Stimulated activated CD8-positive, alpha-beta memory T cell treated with anti-CD3 and anti-CD28 coated beads, Interleukin-12 subunit alpha, Interleukin-12 subunit beta, amount 100 ng/mL, for 24 hours (primary cell): Measurements from ENCODE around the gene DSCAM.
"Not testable (repeated sequence)": the region's sequence is repeated elsewhere in the genome, so short reads cannot be mapped to it uniquely, and the experiment has no call there.

Experiments
- DNase-seq: peaks from one replicate; pipeline ENCODE4 v3.0.0-alpha.2; 2020; ENCODE audit errors: extremely low read depth

The DSCAM gene

DNA sequence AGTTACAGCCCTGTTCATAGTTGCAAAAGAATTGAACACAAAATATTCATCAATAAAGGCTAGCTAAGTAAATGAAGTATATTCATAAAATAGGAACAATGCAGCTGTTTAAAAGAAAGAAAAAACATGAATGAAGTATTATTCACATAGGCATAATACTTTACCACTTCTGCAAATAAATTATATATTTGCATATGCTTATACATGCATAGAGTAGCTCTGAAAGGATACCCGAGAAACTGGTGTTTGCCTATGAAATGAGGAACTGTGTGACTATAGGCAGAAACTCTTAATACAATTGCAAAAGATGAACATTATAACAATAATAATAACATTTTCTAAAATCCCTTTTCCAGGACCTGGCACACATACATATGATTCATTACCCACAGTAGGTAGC is 385.9 kb downstream of the DSCAM start:
- no peak for DNase-seq

DNA sequence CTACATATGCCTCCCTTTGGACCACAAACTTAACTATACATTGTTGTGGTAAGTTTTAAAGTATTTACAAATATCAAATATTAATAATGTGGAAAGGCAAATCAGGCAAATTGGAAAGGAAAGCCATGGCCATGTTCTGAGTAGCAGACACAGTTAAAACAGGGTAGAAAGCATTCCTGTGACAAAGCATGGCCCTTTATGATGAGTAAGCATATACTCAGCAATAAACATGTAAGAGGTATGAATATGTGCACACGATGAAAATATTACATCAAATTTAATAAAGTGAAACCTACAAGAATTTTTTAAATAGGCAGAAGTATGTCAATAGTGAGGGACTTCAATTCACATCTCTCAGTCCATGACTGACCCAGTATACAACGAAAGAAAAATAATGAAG is 389.2 kb downstream of the DSCAM start:
- no peak for DNase-seq

DNA sequence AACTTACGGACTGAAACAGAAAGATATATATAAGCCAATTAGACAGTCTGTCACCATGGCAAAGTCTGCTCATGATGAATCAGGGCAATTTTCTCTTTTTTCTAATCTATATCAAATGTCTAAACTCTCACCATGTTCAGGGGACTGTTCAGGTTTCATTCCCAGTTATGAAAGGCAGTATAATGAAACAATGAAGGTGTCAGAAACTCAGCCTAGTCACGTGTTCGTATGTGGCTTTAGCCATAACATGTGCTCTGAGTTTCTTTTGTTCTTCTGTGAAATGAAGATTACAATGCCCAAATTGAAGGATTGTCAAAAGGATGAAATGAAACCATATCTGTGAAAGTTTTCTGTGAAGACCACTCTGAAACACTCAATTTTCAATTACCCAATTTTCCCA is 392.9 kb downstream of the DSCAM start:
- no peak for DNase-seq

DNA sequence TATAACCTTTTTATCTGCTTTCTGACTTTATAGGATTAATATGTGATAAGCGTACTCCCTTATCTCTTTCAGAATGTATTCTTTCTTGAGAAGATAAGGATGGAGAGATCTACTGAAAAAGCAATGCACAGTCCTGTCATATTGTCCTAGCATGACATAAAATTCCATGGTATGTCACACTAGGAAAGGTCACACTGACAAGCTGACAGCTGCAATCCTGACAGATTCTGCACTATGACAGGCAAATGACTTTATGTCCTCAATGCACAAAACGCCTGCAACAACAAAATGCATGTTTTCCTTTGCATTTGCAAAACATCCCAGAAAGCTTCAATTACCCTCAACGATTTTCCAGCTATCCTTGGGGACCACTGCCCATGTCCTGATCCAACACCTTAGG is 393.8 kb downstream of the DSCAM start:
- no peak for DNase-seq

DNA sequence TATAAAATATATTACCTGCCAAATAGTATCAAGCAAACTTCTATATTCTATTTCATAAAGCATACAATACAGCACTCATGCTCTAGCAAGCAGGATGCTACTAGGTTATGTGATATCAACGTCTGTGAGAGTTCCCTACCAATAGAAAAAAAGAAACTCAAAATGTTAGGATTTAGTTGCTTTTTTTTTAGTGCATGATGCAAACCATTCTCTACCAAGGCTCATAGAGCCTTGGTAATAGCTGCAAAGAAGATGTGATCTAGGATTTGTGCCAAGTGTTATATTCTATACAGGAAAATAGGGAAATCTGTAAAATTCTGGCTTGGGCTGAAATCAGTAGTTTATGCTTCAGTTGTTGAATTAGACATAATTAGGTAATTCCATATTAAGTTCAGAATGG is 394.4 kb downstream of the DSCAM start:
- no peak for DNase-seq

DNA sequence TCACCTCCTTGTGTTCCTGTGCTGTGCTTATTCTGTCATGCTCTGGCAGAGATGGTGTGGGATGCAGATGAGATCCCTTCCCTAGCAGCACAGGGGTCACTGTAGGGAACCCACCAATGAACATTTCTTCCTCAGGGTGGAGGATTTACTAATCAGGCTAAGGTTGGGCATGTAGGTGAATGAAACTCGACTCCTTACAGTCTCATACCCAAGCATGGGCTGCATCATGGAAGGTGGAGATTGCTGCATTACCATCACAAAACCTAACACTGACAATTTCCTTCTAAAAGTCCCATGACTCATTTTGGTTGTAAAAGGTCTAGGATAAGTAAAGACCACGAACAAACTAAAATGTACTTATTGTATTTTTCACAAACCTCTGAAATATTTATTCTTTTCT is 399.9 kb downstream of the DSCAM start:
- no peak for DNase-seq

DNA sequence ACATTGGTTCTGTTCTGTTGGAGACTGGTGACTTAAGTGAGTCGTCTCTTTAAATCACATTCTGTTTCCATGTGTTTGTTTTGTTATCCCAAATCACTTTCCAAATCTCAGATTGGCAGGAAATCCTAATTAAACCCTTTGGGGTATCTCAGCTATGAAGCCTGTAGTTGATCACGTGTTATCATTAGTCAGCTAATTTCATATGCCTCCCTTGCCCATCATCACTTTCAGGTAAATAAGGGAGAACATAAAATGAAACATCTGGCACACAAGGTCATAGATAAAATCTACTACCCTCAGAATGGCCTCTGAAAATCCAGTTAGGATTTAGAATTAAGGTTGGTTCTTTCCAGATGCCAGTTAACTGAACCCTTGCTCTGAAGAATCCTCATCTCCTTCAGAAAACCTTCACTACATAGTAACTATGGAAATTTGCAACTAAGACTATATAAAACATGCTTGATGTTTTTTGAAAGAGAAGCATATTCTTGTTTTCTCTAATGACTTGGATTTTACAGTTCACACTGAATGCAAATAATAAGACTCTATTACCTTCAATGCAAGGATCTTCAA is 401.5 kb downstream of the DSCAM start:
- DNase-seq = no peak

DNA sequence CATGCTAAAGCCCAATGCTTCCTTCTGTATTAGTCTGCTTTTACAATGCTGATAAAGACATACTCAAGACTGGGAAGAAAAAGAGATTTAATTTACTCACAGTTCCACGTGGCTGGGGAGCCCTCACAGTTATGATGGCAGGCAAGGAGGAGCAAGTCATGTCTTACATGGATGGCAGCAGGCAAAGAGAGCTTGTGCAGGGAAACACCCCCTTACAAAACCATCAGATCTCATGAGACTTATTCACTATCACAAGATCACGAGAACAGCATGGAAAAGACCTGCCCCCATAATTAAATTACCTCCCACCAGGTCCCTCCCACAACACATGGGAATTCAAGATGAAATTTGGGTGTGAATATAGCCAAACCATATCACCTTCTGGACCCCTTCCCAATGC is 407.4 kb downstream of the DSCAM start:
- not testable (repeated sequence) for DNase-seq

DNA sequence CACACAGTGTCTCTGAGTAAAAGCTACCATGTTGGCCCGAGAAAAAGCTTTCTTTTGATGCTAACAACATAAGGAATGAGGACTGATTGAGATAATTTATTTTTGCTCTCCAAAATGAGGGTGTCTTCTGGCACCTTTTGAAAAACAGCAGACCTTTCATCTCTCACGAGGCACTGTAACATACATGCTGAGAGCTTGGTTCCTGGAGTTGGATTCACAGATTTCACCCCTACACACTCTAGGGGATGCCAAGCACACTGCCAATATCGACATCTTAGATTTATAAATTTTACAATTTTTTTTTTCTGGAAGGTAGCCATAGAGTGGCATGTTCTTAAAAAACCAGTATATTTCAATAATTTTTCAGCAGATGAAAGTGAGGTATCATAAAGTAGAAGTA is 408.3 kb downstream of the DSCAM start:
- no peak for DNase-seq

DNA sequence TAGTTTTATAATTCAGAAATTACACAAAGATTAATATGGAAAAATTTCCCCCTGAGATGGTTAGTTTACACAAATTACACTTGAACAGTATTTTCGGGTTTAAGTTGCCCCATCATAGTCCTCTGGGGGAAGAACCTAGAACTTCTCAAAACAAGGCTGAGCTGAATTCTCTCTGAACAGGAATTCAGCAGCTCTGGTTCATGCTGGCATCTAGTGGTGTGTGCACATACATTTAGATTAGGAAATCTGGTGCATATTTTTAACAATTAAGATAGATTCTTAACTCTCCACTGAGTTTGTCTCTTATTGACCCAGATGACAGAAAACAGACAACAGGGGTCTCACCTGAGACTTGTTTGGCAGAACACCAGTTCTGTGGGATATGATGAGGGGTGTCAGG is 410.7 kb downstream of the DSCAM start:
- DNase-seq = no peak

DNA sequence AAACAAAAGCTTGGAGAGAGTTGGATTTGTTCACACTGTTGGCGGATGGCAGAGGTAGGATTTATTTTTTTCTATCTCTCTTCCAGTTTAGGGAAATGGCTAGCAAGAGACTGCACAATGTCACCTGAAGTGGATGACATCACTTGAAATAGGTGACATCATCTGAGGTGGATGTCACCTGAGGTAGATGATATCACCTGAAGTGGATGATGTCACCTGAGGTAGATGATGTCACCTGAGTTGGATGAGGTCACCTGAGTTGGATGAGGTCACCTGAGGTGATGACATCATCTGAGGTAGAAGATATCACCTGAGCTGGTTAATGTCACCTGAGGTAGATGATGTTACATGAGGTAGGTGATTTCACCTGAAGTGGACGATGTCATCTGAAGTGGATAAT is 413.4 kb downstream of the DSCAM start:
- DNase-seq = no peak

DNA sequence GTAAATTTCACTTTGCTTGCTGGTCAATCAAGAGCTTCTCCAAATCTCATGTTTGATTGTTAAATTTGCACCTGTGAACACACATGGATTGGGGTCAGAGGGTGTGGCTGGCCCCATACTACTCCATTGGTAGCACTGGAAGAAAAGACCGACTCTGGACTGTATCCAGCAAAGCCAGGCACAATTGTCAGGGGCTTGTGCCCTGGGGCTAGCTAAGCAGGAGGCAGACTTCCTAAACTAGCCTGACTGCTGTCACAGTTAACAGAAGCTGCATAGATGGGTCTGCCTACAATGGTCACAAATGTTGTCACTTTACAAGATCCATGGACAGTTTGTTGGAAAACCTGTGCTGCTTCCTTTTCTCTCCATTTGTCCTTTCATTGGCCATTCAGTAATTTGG is 421.0 kb downstream of the DSCAM start:
- DNase-seq = no peak

DNA sequence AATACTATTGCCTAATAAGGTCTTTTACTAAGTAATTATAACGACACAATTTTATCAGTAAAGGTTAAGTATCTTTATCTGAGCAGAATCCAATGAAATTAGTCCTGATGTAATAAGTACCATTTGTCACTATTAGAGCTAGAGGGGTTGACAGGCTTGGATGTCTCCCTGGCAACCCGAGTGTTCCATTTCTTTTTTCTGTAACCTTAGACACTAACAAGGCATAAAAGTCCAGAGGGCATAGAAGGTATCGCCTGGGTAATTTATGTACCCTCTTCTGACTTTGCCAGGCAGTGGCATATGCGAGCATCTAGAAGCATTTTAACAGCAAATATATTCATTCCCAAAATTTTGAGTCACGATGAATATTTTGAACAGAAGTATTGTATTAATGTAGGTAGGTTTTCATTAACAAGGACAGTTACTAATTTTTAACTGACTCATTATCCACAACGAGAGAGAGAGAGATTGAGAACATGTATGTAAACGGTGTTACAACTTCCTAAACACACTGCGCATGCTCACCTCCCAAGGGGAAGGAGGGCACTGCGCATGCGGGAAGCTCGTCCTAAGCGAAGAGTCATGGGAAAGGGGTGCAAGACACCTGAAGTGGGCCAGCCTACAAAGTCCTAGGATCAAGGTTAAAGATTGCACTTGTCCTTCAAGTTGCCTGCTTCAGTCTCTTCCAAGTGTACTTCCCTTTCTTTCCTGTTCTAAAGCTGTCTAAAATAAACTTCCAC is 423.9 kb downstream of the DSCAM start:
- no peak for DNase-seq

DNA sequence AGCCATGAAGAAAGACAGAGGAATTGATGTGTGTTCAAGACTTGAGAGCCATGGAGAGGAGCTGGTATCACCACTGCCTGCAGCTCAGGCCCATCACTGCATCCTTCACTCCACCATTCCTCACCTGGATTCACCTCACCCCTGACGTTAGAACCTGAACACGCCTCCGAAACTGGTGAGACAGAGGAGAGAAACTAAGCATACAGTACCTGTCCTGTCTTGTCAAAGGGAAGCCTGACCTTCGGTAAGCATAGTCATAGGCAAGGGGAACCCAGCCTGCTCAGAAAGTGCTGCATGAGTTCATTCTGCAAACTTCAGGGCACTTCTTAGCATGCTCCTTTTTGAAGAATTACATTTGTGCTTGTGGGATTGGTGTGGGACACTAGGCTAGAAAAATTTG is 425.8 kb downstream of the DSCAM start:
- DNase-seq = no peak

DNA sequence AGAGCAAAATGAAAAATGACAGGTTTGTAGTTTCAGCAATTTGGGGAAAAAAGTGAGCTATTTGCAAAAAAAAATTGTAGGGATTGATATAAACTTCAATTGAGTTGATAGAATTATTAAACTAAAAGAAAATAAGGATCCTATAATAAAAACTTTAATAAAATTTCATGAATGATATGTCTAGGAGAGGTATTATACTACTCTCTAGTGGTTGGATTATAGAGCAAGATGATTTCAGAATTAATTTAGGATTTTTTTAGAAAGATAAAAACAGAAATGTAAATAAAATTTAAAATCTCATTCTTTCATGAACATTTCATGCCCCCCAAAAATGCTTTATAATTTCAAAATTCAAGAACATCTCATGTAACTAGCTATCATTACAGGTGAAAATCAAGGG is 430.4 kb downstream of the DSCAM start:
- no peak for DNase-seq

DNA sequence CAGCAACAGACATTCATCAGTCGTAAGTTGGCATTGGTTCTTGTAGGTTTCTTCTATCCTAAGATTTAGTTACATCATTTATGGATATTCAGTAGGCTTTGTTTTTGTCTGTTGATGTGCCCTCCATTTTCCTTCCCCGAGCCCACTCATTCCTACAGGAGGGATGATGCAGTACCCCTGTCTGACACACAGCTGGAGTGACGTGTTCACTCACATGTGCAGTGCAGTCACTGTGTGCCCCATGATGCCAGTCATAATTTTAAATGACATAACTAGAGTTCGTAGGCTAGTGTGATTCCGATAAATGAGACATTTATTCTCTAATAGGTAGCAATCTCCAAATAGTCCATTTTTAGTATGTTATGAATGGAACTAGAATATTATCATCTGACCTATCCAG is 438.4 kb downstream of the DSCAM start:
- DNase-seq = no peak

DNA sequence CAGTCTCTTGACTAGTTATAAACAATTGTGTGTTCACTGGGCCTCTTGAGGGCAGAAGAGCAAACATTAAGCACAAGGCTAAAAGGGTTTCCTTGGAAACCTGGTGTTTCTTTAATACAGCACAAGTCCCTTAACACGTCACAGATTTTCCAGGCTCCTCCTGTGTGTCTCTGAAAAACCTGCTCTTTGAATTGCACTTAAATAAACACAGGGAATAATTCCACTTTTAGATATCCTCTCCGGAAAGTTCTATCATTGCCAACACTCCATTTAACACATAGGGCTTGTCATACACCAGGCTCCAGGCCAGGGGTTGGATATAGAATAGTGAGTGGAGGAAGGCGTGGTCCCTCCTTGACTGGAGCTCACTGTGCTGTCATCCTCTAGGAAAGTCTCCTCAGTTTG is 442.6 kb downstream of the DSCAM start:
- DNase-seq = no peak

DNA sequence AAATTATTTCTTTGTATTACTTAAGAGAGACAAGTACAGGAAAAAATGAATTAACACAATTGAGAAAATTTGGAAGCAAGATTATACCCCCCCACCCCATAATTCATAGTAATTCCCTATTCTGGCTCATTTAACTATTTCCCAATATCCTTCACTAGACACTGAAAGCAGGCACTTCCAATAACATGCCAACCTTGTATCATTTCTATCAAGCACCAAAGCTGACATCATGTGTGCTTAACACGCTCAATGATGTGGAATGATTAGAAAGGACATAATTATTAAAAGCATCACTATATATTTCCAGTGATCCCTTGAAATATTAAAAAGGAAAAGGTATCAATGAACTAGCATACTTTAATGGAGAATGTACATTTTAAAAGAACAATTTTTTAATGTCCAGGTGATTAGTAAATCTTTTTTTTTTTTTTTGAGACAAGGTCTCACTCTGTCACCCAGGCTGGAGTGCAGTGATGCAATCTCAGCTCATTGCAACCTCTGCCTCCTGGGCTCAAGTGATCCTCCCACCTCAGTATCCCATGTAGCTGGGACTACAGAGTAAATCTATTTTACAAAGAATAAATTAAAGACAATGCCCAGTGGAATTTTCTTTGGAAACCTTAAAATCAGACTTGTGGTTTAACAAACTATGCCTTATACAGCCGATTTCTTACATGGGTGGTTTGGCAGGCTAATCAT is 443.9 kb downstream of the DSCAM start:
- no peak for DNase-seq

DNA sequence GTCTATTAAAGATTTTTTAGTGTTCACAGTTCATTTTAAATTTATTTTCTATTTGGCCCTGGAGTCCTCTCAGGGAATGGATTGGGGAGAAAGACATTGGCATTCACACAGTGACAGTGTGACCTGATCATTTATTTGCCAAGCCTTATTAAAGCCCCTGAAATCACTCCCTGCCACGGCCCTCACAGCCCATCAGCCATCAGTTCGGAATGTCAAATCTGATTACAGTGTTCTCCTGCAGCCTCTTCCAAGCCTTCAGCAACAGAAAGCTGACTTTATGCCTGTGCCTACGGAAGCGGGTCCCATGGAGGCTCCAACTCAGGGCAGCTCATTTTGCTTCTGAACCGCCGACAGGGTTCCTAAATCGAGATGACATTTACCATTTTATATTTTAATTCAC is 451.2 kb downstream of the DSCAM start:
- DNase-seq = no peak

DNA sequence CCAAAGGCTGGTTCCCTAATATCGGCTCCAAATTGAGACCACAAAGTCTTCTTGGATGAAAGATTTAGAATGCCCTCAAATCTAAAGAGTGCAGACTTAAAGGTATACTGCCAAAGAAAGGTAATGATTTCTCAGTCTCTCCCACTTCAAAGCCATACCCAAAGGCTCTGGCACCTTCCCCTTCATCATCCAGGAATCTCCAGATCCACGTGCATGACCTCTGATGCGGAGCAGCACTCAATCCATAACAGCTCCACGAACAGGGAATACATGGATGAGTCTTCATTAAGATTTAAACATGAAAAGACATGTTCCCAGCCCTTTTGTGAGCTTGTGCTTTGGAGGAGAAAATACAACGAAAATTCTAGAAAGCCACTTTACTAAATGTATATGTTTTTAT is 453.9 kb downstream of the DSCAM start:
- DNase-seq = no peak

DNA sequence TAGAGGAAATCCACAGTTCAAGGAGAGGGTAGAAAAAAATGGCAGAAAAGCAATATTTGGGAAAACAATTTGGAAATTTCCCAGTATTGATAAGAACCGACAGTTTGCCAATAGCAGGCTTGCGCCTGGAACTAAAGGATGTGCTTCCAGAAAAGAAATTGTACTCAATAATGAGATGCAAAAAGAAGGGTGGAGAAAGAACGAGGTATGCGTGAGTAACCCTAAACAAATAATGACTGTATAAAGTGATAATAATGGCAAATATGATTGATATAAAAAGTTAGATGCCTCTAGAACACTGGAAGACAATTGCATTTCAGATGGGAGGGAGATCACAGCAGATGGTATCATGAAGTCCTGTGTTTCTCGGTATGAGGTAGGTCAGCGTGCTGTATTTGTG is 458.9 kb downstream of the DSCAM start:
- DNase-seq = no peak

DNA sequence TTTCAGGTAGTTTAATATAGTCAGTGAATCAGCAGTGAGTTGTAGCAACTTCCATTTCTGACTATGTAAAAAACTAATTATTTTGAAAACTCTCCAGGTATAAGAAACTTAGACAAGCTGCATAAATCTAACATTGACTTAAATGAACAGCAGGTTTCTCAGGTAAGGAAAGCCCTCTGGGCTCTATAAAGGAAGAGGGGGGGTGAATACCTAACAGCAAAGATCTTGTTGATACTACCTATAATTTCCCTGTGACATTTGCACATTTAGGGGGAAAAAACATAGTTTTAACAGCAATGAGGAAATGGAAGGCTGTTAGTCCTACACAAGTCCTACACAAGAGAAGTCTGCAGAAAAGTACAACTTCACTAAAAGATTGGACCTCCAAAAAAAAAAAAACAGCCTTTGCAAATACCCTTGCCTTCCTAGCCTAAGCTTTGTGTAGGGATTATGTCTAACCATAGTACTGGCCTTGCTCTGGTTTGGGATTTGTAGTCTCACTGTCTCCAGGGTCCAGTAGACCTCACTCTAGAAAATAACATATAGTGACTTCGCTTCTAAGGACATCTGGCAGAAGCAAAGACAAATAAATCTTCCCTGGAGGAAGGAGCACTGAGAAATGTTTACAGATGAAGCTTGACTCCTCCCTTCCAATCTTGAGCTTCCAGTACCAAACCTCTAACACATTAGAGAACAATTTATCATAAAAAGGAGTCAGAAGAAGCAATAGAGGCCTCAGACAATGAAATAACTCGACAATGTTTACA is 459.8 kb downstream of the DSCAM start:
- DNase-seq = no peak
